RWPE2 (cell line): ENCODE results near the gene ACTN3.

Experiments used
- ATAC-seq: fragments of 200-7000 bp; cut with Tn5 transposase; 3 replicates; pipeline ENCODE4 v1.9.1; 2021; ENCODE audit warnings: low read depth
- DNase-seq: peaks from one replicate; pipeline ENCODE4 v3.0.0-alpha.2; 2020; ENCODE audit warnings: low spot score
- H3K27ac ChIP-seq: fragments of 450-650 bp; 2 replicates; pipeline ENCODE4 v1.5.1; 2017; ENCODE audit warnings: mild to moderate bottlenecking; ENCODE audit not compliant: poor library complexity, severe bottlenecking
- H3K27me3 ChIP-seq: fragments of 250-450 bp; sonication (Bioruptor Pico); 2 replicates; pipeline ENCODE4 v1.5.1; 2021; ENCODE audit warnings: mild to moderate bottlenecking, moderate library complexity; ENCODE audit not compliant: insufficient read depth, poor library complexity, severe bottlenecking
- H3K36me3 ChIP-seq: fragments of 250-450 bp; sonication (Bioruptor Pico); 2 replicates; pipeline ENCODE4 v1.5.1; 2020; ENCODE audit warnings: low read depth, mild to moderate bottlenecking, moderate library complexity
- H3K4me1 ChIP-seq: fragments of 250-450 bp; sonication (Bioruptor Pico); 2 replicates; pipeline ENCODE4 v1.5.1; 2021; ENCODE audit warnings: mild to moderate bottlenecking, moderate library complexity; ENCODE audit not compliant: insufficient read depth, poor library complexity, severe bottlenecking
- H3K4me3 ChIP-seq: fragments of 250-450 bp; sonication (Bioruptor Pico); 2 replicates; pipeline ENCODE4 v1.5.1; 2021; ENCODE audit warnings: mild to moderate bottlenecking, moderate library complexity; ENCODE audit not compliant: severe bottlenecking
- H3K9me3 ChIP-seq: fragments of 250-450 bp; sonication (Bioruptor Pico); 2 replicates; pipeline ENCODE4 v1.5.1; 2021; ENCODE audit warnings: mild to moderate bottlenecking, moderate library complexity; ENCODE audit not compliant: severe bottlenecking
- TF ChIP-seq, protein P1 (sequence below): fragments of 450-650 bp; IDR thresholded peaks from one replicate; pipeline ENCODE4 v1.5.1; 2017; ENCODE audit warnings: mild to moderate bottlenecking, moderate library complexity; ENCODE audit not compliant: poor library complexity, severe bottlenecking

The ACTN3 gene

GRCh38 chr11:66589996-66590675 is 43.4 kb downstream of the ACTN3 start:
- Histone ChIP-seq H3K9me3 (no peaks in the 10 kb centered on the region), H3K36me3 (no peaks in the 10 kb centered on the region), H3K27me3 (no peaks in the 10 kb centered on the region), H3K4me3 (no peak overlapping the region), H3K27ac (no peak overlapping the region), H3K4me1 (no peaks in the 10 kb centered on the region)
- TF ChIP-seq, protein P1, sequence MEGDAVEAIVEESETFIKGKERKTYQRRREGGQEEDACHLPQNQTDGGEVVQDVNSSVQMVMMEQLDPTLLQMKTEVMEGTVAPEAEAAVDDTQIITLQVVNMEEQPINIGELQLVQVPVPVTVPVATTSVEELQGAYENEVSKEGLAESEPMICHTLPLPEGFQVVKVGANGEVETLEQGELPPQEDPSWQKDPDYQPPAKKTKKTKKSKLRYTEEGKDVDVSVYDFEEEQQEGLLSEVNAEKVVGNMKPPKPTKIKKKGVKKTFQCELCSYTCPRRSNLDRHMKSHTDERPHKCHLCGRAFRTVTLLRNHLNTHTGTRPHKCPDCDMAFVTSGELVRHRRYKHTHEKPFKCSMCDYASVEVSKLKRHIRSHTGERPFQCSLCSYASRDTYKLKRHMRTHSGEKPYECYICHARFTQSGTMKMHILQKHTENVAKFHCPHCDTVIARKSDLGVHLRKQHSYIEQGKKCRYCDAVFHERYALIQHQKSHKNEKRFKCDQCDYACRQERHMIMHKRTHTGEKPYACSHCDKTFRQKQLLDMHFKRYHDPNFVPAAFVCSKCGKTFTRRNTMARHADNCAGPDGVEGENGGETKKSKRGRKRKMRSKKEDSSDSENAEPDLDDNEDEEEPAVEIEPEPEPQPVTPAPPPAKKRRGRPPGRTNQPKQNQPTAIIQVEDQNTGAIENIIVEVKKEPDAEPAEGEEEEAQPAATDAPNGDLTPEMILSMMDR: no peak
- ATAC-seq (no peak), DNase-seq (no peak)

DNA sequence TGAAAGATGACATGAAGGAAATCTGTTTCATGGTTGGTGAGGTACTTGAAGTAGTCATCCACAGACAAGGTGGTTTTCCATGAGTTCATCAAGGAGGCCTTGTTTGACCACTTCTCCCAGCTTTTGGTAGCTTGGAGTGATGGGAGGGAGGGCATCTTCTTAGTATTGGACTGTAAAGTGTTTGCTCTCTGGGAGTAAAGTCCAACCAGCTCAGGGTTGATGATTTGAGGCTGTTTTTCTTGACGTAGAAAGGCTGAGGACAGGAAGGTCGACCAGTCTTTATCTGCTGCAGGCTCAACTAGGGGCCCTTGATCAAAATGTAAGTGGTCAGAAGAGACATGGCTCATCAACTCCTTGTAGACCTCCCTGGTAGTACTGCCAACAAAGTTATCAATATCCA is 44.5 kb downstream of the ACTN3 start:
- no peak overlapping the region for H3K4me3 ChIP-seq
- no peak overlapping the region for H3K27ac ChIP-seq
- H3K4me1 ChIP-seq: no peaks in the 10 kb centered on the region
- H3K27me3 ChIP-seq: no peaks in the 10 kb centered on the region
- H3K9me3 ChIP-seq: no peaks in the 10 kb centered on the region
- no peak for ATAC-seq
- DNase-seq: no peak
- TF ChIP-seq, protein P1: no peak
- H3K36me3 ChIP-seq: no peaks in the 10 kb centered on the region

- peak; percentile 95 for ATAC-seq
- DNase-seq: peak; percentile 95
- Histone ChIP-seq H3K9me3 (no peaks in the 10 kb centered on the region), H3K4me3 (peak within 1 kb of the TSS; percentile 49), H3K27ac (no peak within 1 kb of the TSS), H3K4me1 (no peaks in the 10 kb centered on the region), H3K36me3 (no peaks in the 10 kb centered on the region), H3K27me3 (no peaks in the 10 kb centered on the region)
- TF ChIP-seq, protein P1: peak; percentile 55
These were observed 46.0 kb downstream of the ACTN3 start, which contains the start of the genes CCDC87 and CCS for GRCh38 chr11:66592457-66593302. TSS of gene CCDC87 (minus strand) at chr11:66593063. CDS start at chr11:66593015, 48 bp downstream. TSS of gene CCS (plus strand) at chr11:66593185. CDS start at chr11:66593262, 77 bp downstream.

- DNase-seq: no peak
- Histone ChIP-seq H3K9me3 (no peaks in the 10 kb centered on the region), H3K4me1 (no peaks in the 10 kb centered on the region), H3K27ac (no peak overlapping the region), H3K4me3 (peak overlapping the region; percentile 49), H3K27me3 (no peaks in the 10 kb centered on the region), H3K36me3 (no peaks in the 10 kb centered on the region)
- TF ChIP-seq, protein P1: no peak
- peak; percentile 45 for ATAC-seq
These were observed 46.6 kb downstream of the ACTN3 start for GRCh38 chr11:66593303-66593635.
